HepG2 (cell line): ENCODE results near the gene ANKRD60. TPM values are rescaled to one million over a fixed set of nuclear protein-coding genes. Genes with fewer than 3 reads are reported as not detected.

Experiments
- ATAC-seq: fragments of 200-7000 bp; cut with Tn5 transposase; 3 replicates; pipeline ENCODE4 v1.9.1; 2020; ENCODE audit warnings: mild to moderate bottlenecking, moderate library complexity
- BruUV-seq: library from RNA; stranded (reverse); fragments of 400-500 nt; replicated peaks from 2 replicates; lab custom pipeline; 2021; lab: Mats Ljungman, UMichigan
- CTCF ChIA-PET: fragments of 300-600 bp; formaldehyde crosslinking; extraction: SDS; loops from one replicate; lab custom pipeline; 2021; ENCODE audit warnings: low total read pairs, inconsistent platforms, low intra/inter-chr PET ratio; lab: Yijun Ruan, JAX
- POLR2A ChIA-PET: fragments of 350-600 bp; sonication (Branson Sonifier 250); formaldehyde crosslinking; loops from one replicate; lab custom pipeline; 2020; ENCODE audit warnings: antibody characterized with exemption, inconsistent platforms; lab: Yijun Ruan, JAX
- DNase-seq: peaks from one replicate; pipeline ENCODE4 v3.0.0-alpha.2; 2015; ENCODE audit warnings: low spot score
- FAIRE-seq: peaks from 3 replicates; lab custom pipeline; 2011; peaks lifted over from hg19 to GRCh38; lab: Jason Lieb, UNC
- H2AFZ ChIP-seq: one replicate; pipeline ENCODE4 v1.6.1; 2011; ENCODE audit warnings: low read length, inconsistent platforms
- H3K27ac ChIP-seq: fragments of 300-600 bp; 3 replicates; pipeline ENCODE4 v1.8.0; 2011; ENCODE audit warnings: mixed run types, mild to moderate bottlenecking, mixed read lengths, low read length, inconsistent platforms; ENCODE audit not compliant: insufficient read depth; ENCODE audit errors: extremely low read length
- H3K27me3 ChIP-seq, 2 experiments: fragments of 200-600 bp in 1 of 2; 2 replicates in 1 of 2; 3 replicates in 1 of 2; pipeline versions ENCODE4 v1.6.0 to v1.8.0; 2011; ENCODE audit warnings: low read length in 2 of 2, mild to moderate bottlenecking in 2 of 2, moderate library complexity in 2 of 2, inconsistent platforms in 1 of 2; ENCODE audit not compliant: insufficient read depth in 2 of 2, control insufficient read depth in 1 of 2
- H3K36me3 ChIP-seq, 2 experiments: fragments of 200-600 bp in 1 of 2; replicated peaks in 1 of 2; 2 replicates in 1 of 2; 3 replicates in 1 of 2; pipeline versions ENCODE4 v1.5.1 to v1.8.0; 2011; ENCODE audit warnings: low read length in 2 of 2, inconsistent platforms in 1 of 2; ENCODE audit not compliant: insufficient read depth in 2 of 2, control insufficient read depth in 1 of 2
- H3K4me1 ChIP-seq: 2 replicates; pipeline ENCODE4 v1.5.1; 2012; ENCODE audit warnings: low read length, inconsistent platforms; ENCODE audit not compliant: insufficient read depth
- H3K4me2 ChIP-seq: 2 replicates; pipeline ENCODE4 v1.6.0; 2011; ENCODE audit warnings: low read depth, low read length, inconsistent platforms
- H3K4me3 ChIP-seq, 3 experiments: fragments of 200-600 bp in 1 of 3; sonication (generic), shearing (Covaris generic) in 1 of 3; replicated peaks in 1 of 3; 2 replicates each; pipeline ENCODE4 v1.5.1; 2011 to 2016; ENCODE audit warnings: low read length in 3 of 3, inconsistent platforms in 2 of 3, low read depth in 2 of 3, mild to moderate bottlenecking in 2 of 3, control low read depth in 1 of 3, mixed read lengths in 1 of 3; ENCODE audit not compliant: insufficient read depth in 1 of 3
- H3K79me2 ChIP-seq: one replicate; pipeline ENCODE4 v1.6.1; 2011; ENCODE audit warnings: low read length, inconsistent platforms; ENCODE audit not compliant: insufficient read depth
- H3K9ac ChIP-seq: 2 replicates; pipeline ENCODE4 v1.6.0; 2011; ENCODE audit warnings: mild to moderate bottlenecking, low read depth, low read length, inconsistent platforms; ENCODE audit not compliant: insufficient read depth
- H3K9me3 ChIP-seq: 2 replicates; pipeline ENCODE4 v1.5.1; 2012; ENCODE audit warnings: mild to moderate bottlenecking, low read length
- H4K20me1 ChIP-seq: 2 replicates; pipeline ENCODE4 v1.6.0; 2011; ENCODE audit warnings: inconsistent platforms, mild to moderate bottlenecking, low read length, moderate library complexity; ENCODE audit not compliant: insufficient read depth
- KLF13 ChIP-seq: sonication (generic); formaldehyde crosslinking; IDR thresholded peaks from 2 replicates; pipeline ENCODE4 v1.4.0; 2020; ENCODE audit warnings: mild to moderate bottlenecking, missing genetic modification reagents
- MNT ChIP-seq: fragments of 450-650 bp; IDR thresholded peaks from 2 replicates; pipeline ENCODE4 v1.6.1; 2016
- RAD51 ChIP-seq: fragments of 450-650 bp; IDR thresholded peaks from 2 replicates; pipeline ENCODE4 v1.6.1; 2016; ENCODE audit warnings: borderline replicate concordance
- USF2 ChIP-seq, 2 experiments: sonication (generic) in 1 of 2; formaldehyde crosslinking in 1 of 2; IDR thresholded peaks; 2 replicates each; pipeline versions ENCODE4 v1.5.1 to v1.6.1; 2011 to 2020; ENCODE audit warnings: borderline replicate concordance in 1 of 2, low read depth in 1 of 2, low read length in 1 of 2, mild to moderate bottlenecking in 1 of 2, missing genetic modification reagents in 1 of 2, moderate library complexity in 1 of 2
- ZHX2 ChIP-seq, 2 experiments: sonication (generic) in 1 of 2; formaldehyde crosslinking in 1 of 2; IDR thresholded peaks; 2 replicates each; pipeline versions ENCODE4 v1.6.1 to v1.9.0; 2014 to 2022; ENCODE audit warnings: antibody characterized with exemption in 1 of 2, borderline replicate concordance in 1 of 2, inconsistent platforms in 1 of 2, low read depth in 1 of 2, missing genetic modification reagents in 1 of 2
- ZNF350 ChIP-seq: sonication (generic); formaldehyde crosslinking; IDR thresholded peaks from 2 replicates; pipeline ENCODE4 v1.4.0; 2020; ENCODE audit warnings: mild to moderate bottlenecking, low read depth, missing genetic modification reagents, borderline replicate concordance
- ZNF512 ChIP-seq: sonication (generic); formaldehyde crosslinking; IDR thresholded peaks from 2 replicates; pipeline ENCODE4 v1.4.0; 2020; ENCODE audit warnings: mild to moderate bottlenecking, missing genetic modification reagents
- WGBS: methylation state at CpG from one replicate; pipeline ENCODE4 v1.1.6; 2017; ENCODE audit warnings: low lambda C conversion rate; 5-methylcytosine and 5-hydroxymethylcytosine counted together
- in situ Hi-C: cut with HindIII; loops from 2 replicates; pipeline ENCODE4 v1.10.0; 2017; ENCODE audit warnings: low pct_unique_long_range_greater_than_20kb; ENCODE audit not compliant: extremely low pct_ligation_motif_present
- intact Hi-C: fragments of 100-400 bp; cut with micrococcal nuclease; formaldehyde crosslinking; loops from one replicate; pipeline ENCODE4 v1.10.0; 2022; ENCODE audit not compliant: unreplicated experiment
- polyA plus RNA-seq, 8 experiments: library from polyadenylated mRNA; depleted of rRNA in 3 of 8; stranded (reverse) in 7 of 8; unstranded in 1 of 8; fragments of >200 nt; fragmentation: Illumina TruSeq in 4 of 8; extraction: Trizol in 4 of 8; gene quantifications; 2 replicates each; pipeline versions ENCODE4 v1.2.1 to v1.2.3, GENCODE V29; 2011 to 2016; ENCODE audit warnings: low read depth in 4 of 8, missing spikeins in 1 of 8, mixed read lengths in 1 of 8; ENCODE audit not compliant: insufficient read depth in 1 of 8
- total RNA-seq, 5 experiments: library from RNA; depleted of rRNA; stranded (reverse); fragments of >200 nt; fragmentation: Illumina TruSeq; extraction: Trizol; gene quantifications; 2 replicates each; pipeline ENCODE4 v1.2.3, GENCODE V29; 2016; ENCODE audit warnings: low read depth in 1 of 5

The ANKRD60 gene
- total and polyA plus RNA-seq, 2 of the 13 experiments (the other 11 are each of a cell fraction or from before 2014, with no cell fraction given): not detected

GRCh38 chr20:58194175-58194791 is 34.2 kb downstream of the ANKRD60 start:
- H3K27ac ChIP-seq: no peak overlapping the region
- no peaks in the 10 kb centered on the region for H3K79me2 ChIP-seq
- H4K20me1 ChIP-seq: no peaks in the 10 kb centered on the region
- H3K4me1 ChIP-seq: no peaks in the 10 kb centered on the region
- no TSS peak for BruUV-seq
- FAIRE-seq: no peak
- ATAC-seq: no peak
- 0 out of 2 replicates have a peak, but pooled peaks have one; percentile 19 for TF ChIP-seq MNT
- TF ChIP-seq ZHX2 (IDR thresholded peaks at IDR 0.05; ENCODE audit: low read depth): no peak
- TF ChIP-seq ZHX2 (CRISPR knock-in tag; IDR thresholded peaks at IDR 0.05; ENCODE audit: borderline replicate concordance): no peak
- TF ChIP-seq KLF13 (CRISPR knock-in tag): no peak
- TF ChIP-seq RAD51: peak; percentile 42; the same call in 1 of the 2 replicates
- 0 out of 2 replicates have a peak, but pooled peaks have one; percentile 23 for TF ChIP-seq USF2 (IDR thresholded peaks at IDR 0.05; ENCODE audit: low read depth, low read length)
- no peak for TF ChIP-seq USF2 (CRISPR knock-in tag; IDR thresholded peaks at IDR 0.05; ENCODE audit: borderline replicate concordance)
- no peak for TF ChIP-seq ZNF512
- no peak for TF ChIP-seq ZNF350
- ChIA-PET POLR2A (no interaction called here), CTCF (interaction anchor here (2.7 kb wide), 1 partner anchor 15 kb away, joined by 20 read pairs; no protein-coding TSS in a partner anchor)
- DNase-seq: no peak
- H3K4me3 ChIP-seq: no peak overlapping the region
- H3K36me3 ChIP-seq: no peaks in the 10 kb centered on the region
- peaks cover 6% of the 10 kb centered on the region for H3K9me3 ChIP-seq
- H2AFZ ChIP-seq: no peak overlapping the region
- H3K4me2 ChIP-seq: no peak overlapping the region
- intact Hi-C loops: no loop called here
- H3K27me3 ChIP-seq: peaks cover 0 to 24% of the 10 kb centered on the region in 2 experiments; a peak in 2 of 5 replicates
- no peak overlapping the region for H3K9ac ChIP-seq
- WGBS: 9% methylated on average over 7 of the region's 7 CpGs
- in situ Hi-C loops: no loop called here
